ENCODE data around the gene TBC1D24.
A peak's percentile ranks its signal among the peaks of the same experiment; 100 is the strongest.
"Not testable (repeated sequence)": the region's sequence is repeated elsewhere in the genome, so short reads cannot be mapped to it uniquely, and the experiment has no call there.

Gene TBC1D24

GRCh38 chr16:2474877-2475412 lies at the start of gene TBC1D24:
Gene TBC1D24 (plus strand): TSS chr16:2475127. CDS start chr16:2496149, 21,022 bp downstream.
- peak; percentile 94 for DNase-seq

GRCh38 chr16:2425825-2426430 lies 49.0 kb upstream of the TBC1D24 start:
- DNase-seq: no peak

- DNase-seq: no peak
Measured at GRCh38 chr16:2426941-2427361, 48.0 kb upstream of the TBC1D24 start.

DNA sequence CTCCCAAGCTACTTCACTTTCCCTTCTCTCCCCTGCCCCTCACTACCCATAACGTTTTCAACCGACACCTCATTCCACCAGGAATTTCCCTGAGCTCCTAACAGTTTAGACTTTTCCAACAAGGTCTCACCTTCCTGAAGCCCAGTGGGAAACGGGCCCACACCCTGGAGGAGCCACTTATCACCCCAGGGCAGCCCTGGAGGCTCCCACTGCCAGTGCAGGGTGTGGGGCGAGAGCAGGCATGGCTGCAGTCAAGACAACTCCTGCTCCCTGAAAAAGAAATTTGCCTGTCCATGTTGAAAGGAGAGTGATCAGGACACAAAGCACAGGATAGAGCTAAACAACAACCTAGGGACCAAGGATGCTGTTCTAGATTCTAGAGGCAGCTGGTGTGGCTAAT lies 47.4 kb upstream of the TBC1D24 start:
- DNase-seq: no peak

GRCh38 chr16:2428051-2428783 lies 46.7 kb upstream of the TBC1D24 start:
- no peak for DNase-seq

- no peak for DNase-seq
Measured at GRCh38 chr16:2428784-2429033, 46.2 kb upstream of the TBC1D24 start.

GRCh38 chr16:2429034-2429770 lies 45.7 kb upstream of the TBC1D24 start, which contains the start of gene CCNF:
Gene CCNF (plus strand): TSS chr16:2429447. CDS start chr16:2429482, 35 bp downstream.
- DNase-seq: peak; percentile 99

- peak; percentile 41 for DNase-seq
Measured at GRCh38 chr16:2429771-2430663, 44.9 kb upstream of the TBC1D24 start.

DNA sequence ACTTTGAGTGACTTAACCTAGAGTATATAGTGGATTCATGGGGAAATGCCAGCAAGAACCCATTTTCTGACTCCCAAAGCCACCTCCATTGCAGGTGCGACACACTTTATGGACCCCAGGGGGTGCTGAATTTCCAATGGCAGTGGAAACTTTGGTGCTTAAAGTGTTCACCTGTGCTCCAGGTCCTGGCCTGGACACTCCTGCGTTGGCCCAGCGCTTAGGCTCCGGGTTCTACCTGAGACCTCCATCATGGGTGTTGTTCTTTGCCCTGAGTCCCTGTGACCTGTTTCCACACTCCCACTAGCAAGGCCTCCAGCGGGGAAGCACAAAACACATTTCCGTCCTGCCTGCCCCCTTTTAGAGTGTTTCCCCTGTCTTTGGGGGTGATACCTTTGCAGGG lies 42.6 kb upstream of the TBC1D24 start:
- no peak for DNase-seq

DNA sequence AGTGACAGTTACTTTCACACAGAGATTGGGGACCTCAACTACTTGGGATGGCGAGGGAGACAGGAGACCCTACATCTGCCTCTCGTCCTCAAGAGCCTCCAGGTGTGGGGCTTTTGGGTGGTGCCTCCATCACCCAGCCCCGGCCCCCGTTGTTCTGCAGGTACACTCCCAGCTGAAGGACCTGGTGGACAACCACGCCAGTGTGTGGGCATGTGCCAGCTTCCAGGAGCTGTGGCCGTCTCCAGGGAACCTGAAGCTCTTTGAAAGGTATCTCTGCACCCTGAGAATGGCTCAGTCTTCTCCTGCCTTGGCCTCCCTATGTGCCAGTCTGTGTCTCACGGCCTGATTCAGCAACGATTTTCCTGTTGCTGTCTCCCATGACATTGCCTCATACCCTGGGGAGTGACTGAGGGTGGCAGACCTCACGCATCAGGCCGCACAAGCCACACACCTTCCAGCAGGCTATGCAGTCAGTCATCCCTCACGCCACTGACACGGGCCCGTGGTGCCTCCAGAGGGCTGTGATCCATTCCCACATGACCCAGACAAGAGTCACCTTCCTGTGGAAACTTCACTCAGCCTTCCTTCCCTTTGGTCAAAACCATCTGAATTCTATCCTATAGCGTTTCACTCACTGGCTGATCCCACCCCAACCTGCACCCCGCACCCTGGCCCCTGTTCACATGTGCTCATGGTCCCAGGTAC lies 42.0 kb upstream of the TBC1D24 start:
- no peak for DNase-seq

GRCh38 chr16:2435236-2435635 lies 39.7 kb upstream of the TBC1D24 start:
- not testable (repeated sequence) for DNase-seq

GRCh38 chr16:2436110-2436509 lies 38.8 kb upstream of the TBC1D24 start:
- DNase-seq: no peak

GRCh38 chr16:2437032-2437790 lies 37.7 kb upstream of the TBC1D24 start:
- no peak for DNase-seq

DNA sequence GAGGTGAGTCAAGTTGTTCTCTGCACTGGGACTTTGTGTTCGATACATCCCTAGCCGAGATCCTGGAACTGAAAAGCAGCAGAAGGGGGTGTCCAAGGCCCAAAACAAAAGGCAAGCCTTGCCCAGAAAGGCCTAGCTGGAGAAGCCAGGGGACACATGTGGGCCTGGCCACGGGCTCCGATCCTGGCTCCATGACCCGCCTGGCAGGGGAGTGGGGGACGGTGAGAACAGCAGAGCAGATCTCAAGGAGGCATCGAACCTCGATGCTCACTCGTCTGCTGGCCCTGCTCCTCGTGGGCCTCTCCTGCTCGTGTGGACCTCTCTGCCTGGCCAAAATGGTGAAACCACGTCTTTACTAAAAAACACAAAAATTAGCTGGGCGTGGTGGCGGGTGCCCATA lies 36.8 kb upstream of the TBC1D24 start:
- DNase-seq: no peak

DNA sequence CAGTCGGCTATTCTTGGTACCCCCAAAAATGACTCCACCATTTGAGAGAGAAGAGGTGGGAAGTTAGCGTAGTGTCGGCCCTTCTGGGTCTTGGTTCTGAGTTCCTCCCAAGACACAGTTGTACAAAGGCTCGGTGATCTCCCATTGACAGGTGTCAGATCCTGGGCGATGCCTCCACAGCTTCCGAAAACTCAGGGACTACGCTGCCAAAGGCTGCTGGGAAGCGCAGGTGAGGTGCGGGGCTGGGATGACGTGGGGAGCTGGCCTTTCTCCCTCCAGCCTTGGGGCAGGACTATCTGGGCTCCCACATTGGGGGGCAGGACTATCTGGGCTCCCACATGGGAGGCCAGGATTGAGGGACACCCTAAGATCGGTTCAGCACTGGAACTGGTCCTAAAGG lies 35.3 kb upstream of the TBC1D24 start:
- DNase-seq: no peak

- not testable (repeated sequence) for DNase-seq
Measured at GRCh38 chr16:2441143-2441804, 33.7 kb upstream of the TBC1D24 start.

- no peak for DNase-seq
Measured at GRCh38 chr16:2443555-2443954, 31.4 kb upstream of the TBC1D24 start.

- DNase-seq: no peak
Measured at GRCh38 chr16:2447920-2448583, 26.9 kb upstream of the TBC1D24 start.

GRCh38 chr16:2449118-2449517 lies 25.8 kb upstream of the TBC1D24 start:
- no peak for DNase-seq

DNA sequence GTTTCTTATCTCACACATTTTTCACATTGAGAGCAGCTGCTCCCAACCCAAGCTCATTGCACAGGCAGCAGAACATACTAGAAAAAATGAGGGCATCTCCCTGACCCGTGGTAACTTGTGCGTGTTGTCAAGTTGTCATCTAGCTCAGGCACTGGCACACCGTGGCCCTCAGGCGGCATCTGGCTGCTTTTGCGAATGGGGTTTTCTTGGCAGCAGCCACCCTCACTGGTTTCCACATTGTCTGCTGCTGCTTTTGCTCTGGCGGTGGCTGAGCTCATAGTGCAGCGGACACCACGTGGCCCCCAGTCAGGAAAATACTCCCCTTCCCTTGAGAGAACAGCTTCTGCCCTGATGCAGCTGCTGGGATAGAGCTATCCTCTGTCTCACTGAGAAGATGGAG lies 24.4 kb upstream of the TBC1D24 start:
- no peak for DNase-seq
